GM19372 (cell line): ENCODE data around the gene DNAJA4.

Experiments used
- ATAC-seq: cut with Tn5 transposase; IDR thresholded peaks from one replicate; pipeline ENCODE4 v1.9.1; 2021; ENCODE audit warnings: mild to moderate bottlenecking, low read depth, moderate library complexity; ENCODE audit not compliant: unreplicated experiment

Gene DNAJA4

DNA sequence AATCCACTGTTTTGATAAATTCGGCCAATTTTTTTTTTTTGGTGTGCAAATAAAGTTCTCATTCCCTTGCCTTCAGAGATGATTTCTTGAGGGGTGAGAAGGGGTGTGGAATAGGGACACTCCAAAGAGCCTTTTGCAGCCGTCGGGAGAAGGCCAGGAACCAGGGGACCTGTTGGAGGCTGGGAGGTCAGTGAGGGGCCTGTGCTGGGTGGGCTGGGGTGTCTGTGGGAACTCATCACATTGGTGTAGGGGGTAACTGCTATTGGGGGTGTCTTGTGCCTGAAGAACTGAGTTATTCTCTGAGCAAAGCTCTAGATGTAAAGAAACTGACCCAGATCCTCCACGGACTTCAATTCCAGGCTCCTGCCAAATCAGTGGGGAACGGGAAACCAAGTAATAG, 48.6 kb downstream of the DNAJA4 start:
- no peak for ATAC-seq

DNA sequence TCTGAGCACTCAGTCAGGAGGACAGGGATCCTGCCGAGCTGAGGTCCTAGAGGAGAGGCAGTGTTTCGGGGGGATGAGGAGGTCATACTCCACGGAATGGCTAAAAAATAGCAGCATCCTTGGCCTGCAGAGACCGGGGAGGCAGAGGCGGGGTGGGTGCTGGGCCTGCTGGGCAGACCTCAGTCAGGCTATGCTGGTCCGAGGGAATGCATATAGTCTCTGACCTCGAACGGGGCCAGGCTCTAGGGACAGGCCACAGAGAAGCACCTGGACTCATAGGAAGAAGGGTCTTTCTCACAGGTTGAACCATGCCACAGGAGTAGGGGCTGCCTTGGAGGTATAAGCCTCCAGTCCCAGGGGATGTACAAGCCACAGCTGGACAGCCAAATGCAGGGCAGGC, 49.0 kb downstream of the DNAJA4 start:
- ATAC-seq = no peak

DNA sequence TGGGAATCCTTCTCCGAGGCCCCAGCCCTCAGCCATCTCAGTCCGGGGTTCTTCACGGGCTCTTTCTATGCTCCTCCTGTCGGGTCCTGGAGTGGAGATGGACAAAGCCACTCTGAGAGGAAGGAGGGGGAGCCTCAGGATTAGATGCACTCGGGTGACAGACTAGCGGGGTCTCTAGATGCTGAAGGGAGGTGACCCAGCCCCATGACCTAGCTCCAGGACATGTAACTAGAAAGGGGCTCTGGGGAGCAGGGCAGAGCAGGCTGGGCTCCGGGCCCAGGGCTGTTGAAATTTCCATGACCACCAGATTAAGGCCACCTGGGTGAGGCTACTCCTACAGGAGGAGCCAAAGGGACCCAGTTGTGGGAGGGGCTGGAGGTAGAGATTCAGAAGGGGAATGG, 49.8 kb downstream of the DNAJA4 start:
- no peak for ATAC-seq

DNA sequence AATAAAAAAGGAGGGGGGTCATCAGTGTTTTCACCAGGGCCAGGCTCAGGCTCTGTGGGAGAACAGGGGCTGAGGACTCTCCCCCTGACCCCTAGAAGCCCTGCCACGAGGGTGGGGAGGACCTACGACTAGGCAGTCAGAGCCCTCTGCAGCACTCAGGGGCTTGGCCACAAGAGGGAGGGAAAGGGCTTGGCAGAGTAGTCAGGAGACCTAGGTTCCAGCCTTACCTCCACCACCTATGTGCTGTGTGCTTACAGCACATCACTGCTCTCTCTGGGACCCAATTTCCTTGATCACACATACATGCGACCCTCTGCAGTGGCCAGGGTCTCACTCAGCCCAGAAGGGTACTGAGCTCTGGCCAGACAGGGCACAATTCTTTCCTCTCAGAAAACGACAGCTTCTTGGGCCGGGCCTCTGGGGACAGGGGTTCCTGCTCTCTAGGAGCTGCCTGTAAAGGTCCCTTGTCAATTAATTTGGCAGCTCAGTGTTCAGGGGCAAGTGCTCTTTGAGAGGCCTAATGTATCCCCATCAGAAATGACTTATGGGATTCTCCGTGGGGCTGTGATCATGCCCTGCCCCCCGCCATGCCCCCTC, 51.4 kb downstream of the DNAJA4 start:
- ATAC-seq = no peak

DNA sequence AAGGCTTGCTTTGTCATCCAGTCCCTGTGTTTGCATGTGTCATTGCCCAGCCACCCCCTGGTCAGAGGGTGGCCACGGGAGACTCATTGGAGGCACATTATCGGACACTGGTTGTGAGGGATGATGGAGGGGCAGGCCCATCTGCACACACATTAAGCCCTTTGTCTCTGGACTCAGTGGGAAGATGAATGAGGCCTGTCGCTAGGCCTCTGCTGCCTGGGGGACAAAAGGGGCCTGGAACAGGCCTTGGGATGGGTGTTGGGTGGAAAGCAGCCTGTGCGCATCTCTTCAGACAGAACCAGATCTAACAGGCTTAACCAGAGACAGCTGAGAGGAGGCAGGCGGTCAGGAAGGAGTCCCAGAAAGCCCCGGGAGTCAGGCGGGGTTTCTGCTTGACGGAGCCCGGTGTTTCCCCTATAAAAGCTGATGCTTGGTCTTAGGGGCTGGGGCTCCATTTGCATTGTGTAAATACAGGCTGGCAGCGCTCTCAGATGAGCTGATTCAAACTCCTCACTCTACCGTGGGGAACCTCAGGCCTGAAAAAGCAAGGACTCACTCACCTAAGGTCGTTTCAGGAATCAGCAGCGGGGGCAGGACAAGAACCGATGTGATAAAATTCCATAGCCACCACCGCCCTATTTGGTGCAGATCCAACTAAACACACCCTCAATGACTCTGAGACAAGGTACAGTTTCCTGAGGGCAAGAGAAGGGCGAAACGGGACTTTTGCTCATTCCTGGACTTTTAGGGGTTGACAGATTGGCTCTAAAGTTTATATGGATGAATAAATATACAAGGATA, 52.1 kb downstream of the DNAJA4 start:
- no peak for ATAC-seq

DNA sequence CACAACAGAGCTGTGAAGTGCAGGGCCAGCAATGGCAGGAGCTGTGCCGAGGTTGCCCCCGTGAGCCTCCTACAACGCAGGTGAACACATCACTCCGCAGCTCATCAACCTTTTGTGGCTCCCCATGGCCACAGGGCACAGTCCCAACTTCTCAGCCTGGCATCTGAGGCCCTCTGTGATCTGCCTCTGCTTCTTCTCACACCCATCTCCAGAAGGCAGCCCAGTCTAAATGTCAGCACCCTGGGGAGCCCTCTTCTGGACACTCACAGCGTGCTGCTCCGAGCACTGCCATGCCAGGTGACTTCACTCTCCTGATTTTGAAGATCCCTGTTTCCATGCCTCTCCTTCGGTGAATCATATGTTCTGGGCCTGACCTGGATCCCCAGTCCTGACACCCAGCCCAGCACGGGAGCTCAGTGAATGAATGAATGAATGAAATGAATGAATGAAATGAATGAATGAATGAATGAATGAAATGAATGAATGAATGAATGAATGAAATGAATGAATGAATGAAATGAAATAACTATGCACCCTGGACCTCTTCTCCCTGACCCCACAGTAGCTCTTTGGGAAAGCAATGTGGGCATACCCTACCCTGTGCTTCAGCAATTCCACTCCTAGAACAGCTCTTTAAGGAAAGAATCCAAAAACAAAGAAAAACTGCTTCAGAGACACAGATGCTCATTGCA, 52.9 kb downstream of the DNAJA4 start:
- no peak for ATAC-seq

DNA sequence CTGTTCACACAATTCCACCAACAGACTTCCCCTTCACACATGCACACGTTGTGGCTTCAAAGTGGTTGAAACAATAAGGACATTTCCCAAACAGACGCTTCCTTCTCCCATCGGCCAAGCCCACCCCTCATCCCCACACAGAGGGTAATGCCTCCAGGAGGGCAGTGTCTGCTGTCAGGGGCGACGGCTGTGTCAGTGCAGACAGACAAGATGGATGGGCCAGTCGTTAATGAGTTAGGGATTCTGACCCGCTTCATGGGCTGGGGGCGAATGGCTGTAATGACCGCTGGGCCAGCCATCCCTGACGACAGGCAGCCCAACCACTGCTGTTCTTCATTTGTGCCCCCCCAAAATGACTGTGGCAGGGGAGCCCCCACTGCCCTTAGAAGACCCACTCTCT, 55.2 kb downstream of the DNAJA4 start:
- no peak for ATAC-seq

DNA sequence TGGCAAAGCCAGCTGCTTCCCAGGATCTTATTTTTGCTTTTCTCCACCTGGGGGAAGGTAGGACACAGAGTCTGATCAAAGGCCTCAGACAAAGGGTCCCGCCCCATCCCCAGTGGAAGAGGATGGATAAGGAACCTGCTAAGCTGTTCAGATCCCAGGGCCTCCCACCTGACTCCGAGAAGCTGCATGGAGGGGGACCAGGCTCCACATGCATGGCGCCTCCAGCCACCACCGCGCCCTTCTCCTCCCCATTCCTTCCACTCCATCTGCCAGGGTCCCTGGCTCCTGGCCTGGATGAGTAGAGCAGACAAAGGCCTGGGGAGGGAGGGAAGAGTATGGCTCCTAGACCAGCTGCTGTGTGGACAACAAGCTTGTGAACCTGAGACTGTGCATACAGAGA, 55.8 kb downstream of the DNAJA4 start:
- ATAC-seq = no peak

DNA sequence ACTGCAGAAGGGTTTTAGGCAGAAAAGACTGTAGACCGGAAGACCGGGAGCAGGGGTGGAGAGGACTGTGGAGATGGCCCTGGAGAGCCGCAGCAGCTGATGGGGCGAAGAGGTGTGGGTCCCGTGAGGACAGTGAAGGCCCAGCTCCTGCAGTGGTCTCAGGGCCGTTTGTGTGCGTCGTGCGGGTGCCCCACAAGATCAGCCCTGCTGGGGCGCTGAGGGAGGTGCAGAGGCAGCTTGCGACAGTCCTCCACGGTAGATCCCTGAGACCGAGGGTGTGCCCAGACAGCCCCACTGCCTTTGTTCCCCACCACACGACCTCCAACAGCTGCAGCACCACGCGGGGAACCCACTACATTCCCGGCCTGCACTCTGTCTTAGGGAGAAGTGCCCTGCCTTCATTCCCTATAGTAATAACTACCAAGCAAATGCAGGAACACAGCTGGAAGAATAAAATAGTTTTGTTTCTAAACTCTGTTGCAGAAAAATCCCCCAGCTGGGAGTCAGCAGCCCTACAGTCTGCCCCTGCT, 56.7 kb downstream of the DNAJA4 start:
- ATAC-seq = no peak

DNA sequence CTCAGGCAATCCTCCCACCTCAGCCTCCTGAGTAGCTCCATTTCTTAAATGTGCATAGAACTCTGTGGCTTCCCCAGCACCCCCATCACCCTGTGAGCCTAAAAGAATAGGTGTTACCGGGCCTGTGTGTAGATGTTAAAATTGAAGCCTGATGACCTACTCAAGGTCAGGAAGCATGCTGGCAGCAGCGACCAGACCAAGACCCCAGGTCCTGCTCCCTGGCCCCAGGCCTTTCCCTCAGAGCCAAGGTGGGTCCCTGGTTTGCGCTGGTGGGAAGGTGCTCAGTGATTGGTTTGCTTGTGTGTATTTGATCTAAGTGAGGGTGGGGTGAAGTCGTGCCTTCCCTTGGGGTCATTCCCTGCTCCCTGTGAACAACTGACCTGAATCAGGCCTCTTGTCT, 57.4 kb downstream of the DNAJA4 start:
- no peak for ATAC-seq

DNA sequence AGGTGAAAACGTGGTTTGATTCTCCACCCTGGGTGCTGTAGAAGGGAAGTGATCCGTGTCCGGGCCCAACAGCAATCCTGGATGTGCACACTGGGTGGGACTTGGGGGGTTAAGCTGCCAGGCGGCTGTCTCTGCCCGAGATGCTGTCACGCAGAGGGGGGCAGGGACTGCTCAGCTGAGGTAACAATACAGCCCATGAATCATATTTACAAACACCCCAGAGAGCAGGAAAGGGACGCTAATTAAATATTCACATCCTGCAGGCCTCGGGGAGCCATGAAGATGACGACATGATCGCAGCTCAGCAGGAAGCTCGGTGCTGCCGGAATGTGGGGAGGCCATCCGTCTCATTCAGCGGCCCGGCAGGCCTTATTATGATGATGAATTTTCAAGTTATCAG, 57.9 kb downstream of the DNAJA4 start:
- no peak for ATAC-seq

DNA sequence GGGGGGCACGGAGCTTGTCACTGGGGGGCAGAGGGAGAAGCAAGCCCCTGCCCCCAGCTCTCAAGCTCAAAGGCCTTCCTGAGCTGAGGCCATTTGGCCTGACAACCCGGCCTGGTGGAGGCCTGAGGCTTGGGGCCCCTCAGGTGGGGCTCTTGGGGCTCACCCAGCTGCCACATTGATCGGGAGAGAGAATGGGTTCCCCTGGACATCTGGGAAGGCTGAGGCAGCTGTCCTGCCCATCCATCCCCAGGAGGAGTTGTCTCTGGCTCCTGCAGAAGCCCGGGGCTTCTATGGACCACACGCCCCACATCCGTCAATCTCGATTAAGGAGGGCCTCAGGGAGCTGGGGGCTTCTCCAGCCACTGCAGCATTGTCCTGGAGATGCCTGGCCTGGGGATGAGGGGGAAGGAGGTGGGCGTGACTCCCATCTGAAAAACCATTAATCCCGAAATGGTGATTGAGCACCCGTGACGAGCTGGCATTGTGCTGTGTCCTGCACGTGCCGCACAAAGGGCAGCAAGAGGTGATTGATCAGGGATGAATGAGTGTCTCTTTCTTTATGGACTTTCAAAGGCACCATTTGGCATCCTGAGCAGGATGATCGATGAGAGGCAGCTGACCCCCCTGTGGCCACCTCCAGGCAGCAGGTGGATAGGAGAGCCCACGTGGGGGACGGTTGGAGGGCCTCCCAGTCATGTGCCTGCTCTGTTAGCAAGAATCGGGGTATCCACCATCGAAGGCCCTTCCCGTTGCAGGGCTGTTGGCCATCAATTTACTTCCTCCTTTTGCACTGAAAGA, 58.6 kb downstream of the DNAJA4 start:
- no peak for ATAC-seq

DNA sequence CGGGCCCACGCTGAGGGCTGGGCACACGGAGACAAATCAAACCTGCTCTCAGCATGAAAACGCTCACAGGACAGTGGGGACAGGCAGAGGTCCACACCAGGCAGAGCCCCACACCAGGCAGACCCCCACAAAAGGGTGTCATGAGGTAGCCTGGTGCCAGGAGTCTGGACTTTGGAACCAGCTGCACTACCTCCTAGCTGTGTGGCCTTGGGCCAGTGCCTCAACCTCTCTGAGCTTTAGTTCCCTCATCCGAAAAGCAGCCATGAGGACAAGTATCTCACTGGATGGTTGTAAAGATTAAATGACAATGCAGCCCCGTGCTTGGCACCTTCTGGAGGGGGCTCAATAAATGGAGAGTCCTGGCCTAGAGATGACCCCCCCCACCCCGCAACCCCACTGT, 59.3 kb downstream of the DNAJA4 start:
- ATAC-seq = no peak

DNA sequence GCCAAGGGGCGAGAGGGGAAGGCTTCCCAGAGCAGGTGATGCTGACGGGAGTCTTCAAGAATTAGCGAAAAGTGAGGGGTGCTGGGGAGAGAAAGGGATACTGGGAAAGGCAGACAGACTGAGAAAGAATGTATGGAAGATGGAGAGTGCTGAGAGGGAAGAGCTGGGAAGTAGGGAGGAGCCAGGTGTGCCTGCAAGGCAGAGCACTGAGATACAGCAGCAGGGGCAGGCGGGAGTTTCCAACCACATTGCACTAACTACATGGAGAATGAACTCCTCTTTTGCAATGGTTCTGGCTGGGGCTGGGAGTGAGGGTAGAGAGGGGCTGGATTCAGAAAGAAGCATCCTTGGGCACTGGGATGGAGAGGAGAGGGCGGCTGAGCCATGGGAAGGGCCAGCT, 59.8 kb downstream of the DNAJA4 start:
- ATAC-seq = no peak

DNA sequence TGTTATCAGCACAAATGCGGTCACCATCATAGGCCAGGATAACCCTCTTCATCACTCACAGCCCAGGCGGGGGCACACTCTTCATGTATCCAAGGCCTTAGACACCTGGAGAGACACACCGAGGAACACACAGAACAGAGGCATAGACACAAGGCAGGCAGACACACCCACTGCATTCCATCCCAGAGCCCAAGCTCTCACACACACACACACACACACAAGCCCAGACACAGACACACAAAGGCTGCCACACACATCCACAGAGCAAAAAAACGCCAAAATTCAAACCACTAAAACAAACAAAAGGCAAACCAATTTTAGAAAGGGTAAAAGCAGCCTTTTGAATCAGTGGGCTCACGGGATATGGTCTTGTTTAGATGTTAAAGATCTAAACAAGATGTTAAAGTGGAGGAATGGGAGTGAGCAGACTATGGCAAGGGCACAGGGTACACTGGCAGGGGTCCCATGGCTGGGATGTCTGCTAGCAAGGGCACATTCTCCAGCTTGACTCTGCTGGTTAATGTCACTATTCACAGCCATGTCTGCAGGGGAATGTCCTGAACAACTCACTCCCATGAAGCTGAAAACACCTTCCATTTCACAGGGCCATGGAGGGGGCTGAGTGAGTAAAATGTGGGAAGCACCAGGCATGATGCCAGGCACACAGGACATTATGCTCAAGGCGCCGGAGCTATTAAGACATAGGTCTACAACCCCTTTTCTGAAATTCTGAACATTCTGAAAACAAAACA, 60.9 kb downstream of the DNAJA4 start:
- ATAC-seq = no peak

DNA sequence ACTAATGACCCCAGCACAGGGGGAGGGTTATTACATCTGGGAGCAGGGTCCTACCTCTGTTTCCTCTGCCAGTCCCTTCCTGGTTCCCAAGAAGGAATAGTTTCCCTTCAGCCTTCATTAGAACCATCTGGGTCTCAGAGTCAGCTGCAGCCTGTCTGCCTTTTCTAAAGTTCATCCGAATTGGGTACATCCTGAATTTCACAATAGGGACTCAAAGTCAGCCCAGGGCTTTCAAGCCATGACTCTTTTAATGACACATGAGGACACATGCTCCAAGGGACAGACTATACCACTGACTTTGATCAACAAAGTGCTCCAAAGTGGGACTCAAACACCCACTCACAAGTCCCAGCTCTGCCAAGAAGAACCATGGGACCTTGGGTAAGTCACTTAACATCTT, 63.1 kb downstream of the DNAJA4 start:
- ATAC-seq = no peak

DNA sequence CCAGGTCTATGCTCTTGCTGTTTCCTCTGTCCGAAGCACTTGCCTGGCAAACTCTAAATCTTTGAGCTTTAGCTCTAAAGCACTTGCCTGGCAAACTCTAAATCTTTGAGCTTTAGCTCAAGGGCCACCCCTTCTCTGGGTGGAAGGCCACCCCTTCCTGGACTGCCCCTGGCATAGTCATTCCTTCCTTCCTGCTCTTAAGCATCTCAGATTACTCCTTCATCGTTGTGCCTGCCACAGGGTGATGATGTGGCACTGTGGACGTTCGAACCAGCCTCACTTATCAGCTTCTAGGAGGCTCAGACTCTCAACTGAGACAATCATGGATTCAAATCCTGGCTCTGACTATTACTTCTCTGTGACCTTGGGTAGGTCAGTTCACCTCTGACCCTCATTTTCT, 65.3 kb downstream of the DNAJA4 start:
- no peak for ATAC-seq
